Measurements from ENCODE around the gene CACNG4. TPM values are rescaled to one million over a fixed set of nuclear protein-coding genes. Genes with fewer than 3 reads are reported as not detected.

The CACNG4 gene
- total RNA-seq, 1 experiment from 2014 or later = 40.3 TPM

- no peak overlapping the region for H3K4me3 ChIP-seq (ENCODE audit: low read depth in 2 of 2, low read length in 2 of 2)
- no peaks in the 10 kb centered on the region for H3K9me3 ChIP-seq (ENCODE audit: control insufficient read depth, insufficient read depth, low read depth, low read length)
- DNase-seq (ENCODE audit: low read depth, low spot score) = no peak
- H3K27ac ChIP-seq (ENCODE audit: low read length) = no peak overlapping the region
- intact Hi-C loops (cut with micrococcal nuclease; ENCODE audit: unreplicated experiment) = no loop called here
- BruUV-seq (replicated peaks) = no TSS peak
- CTCF ChIA-PET = no interaction called here
- ATAC-seq = no peak
- no peaks in the 10 kb centered on the region for H3K27me3 ChIP-seq (ENCODE audit: control insufficient read depth, insufficient read depth, low read length)
- in situ Hi-C loops (cut with HindIII; ENCODE audit: low pct_unique_long_range_greater_than_20kb, low sequenced_read_pairs) = no loop called here
- POLR2A ChIA-PET = no interaction called here
- no peak for TF ChIP-seq SIN3A (IDR thresholded peaks at IDR 0.05; ENCODE audit: borderline replicate concordance, insufficient read depth, low read depth, low read length)
- TF ChIP-seq POLR2AphosphoS5 (IDR thresholded peaks at IDR 0.05; ENCODE audit: low read depth, low read length) = no peak
- TF ChIP-seq REST (IDR thresholded peaks at IDR 0.05; ENCODE audit: insufficient read depth in 1 of 2, low read depth in 2 of 2, low read length in 1 of 2) = no peak
- no peak for TF ChIP-seq TCF7L2 (IDR thresholded peaks at IDR 0.05; ENCODE audit: low read depth, low read length)
- TF ChIP-seq CTCF (IDR thresholded peaks at IDR 0.05) = no peak
- H3K36me3 ChIP-seq (ENCODE audit: control insufficient read depth, insufficient read depth, low read length) = no peaks in the 10 kb centered on the region
- H3K4me1 ChIP-seq (ENCODE audit: control insufficient read depth, insufficient read depth, low read length) = no peaks in the 10 kb centered on the region
Measured at GRCh38 chr17:67054608-67055007, 90.1 kb downstream of the CACNG4 start.

- BruUV-seq (replicated peaks) = no TSS peak
- CTCF ChIA-PET = no interaction called here
- H3K9me3 ChIP-seq (ENCODE audit: control insufficient read depth, insufficient read depth, low read depth, low read length) = no peaks in the 10 kb centered on the region
- no peak overlapping the region for H3K27ac ChIP-seq (ENCODE audit: low read length)
- H3K27me3 ChIP-seq (ENCODE audit: control insufficient read depth, insufficient read depth, low read length) = no peaks in the 10 kb centered on the region
- H3K4me1 ChIP-seq (ENCODE audit: control insufficient read depth, insufficient read depth, low read length) = no peaks in the 10 kb centered on the region
- no peak for DNase-seq (ENCODE audit: low read depth, low spot score)
- no peak overlapping the region for H3K4me3 ChIP-seq (ENCODE audit: low read depth in 2 of 2, low read length in 2 of 2)
- no peak for ATAC-seq
- intact Hi-C loops (cut with micrococcal nuclease; ENCODE audit: unreplicated experiment) = no loop called here
- no peaks in the 10 kb centered on the region for H3K36me3 ChIP-seq (ENCODE audit: control insufficient read depth, insufficient read depth, low read length)
- no peak for TF ChIP-seq TCF7L2 (IDR thresholded peaks at IDR 0.05; ENCODE audit: low read depth, low read length)
- TF ChIP-seq CTCF (IDR thresholded peaks at IDR 0.05) = no peak
- no peak for TF ChIP-seq SIN3A (IDR thresholded peaks at IDR 0.05; ENCODE audit: borderline replicate concordance, insufficient read depth, low read depth, low read length)
- TF ChIP-seq POLR2AphosphoS5 (IDR thresholded peaks at IDR 0.05; ENCODE audit: low read depth, low read length) = no peak
- TF ChIP-seq REST (IDR thresholded peaks at IDR 0.05; ENCODE audit: insufficient read depth in 1 of 2, low read depth in 2 of 2, low read length in 1 of 2) = no peak
- POLR2A ChIA-PET = no interaction called here
- in situ Hi-C loops (cut with HindIII; ENCODE audit: low pct_unique_long_range_greater_than_20kb, low sequenced_read_pairs) = no loop called here
Measured at GRCh38 chr17:67055041-67055443, 90.5 kb downstream of the CACNG4 start.

All from Panc1 (cell line).